ENCODE results near the gene CROCC.
"Not testable (repeated sequence)": the region's sequence is repeated elsewhere in the genome, so short reads cannot be mapped to it uniquely, and the experiment has no call there.

Gene CROCC

GRCh38 chr1:16895598-16896315 lies 26.0 kb upstream of the CROCC start, which contains the start of gene RNU1-2:
Gene RNU1-2 (plus strand): TSS chr1:16895980.
- peak within 1 kb of the TSS; percentile 48 for H3K4me3 ChIP-seq (ENCODE audit: low read length)
- DNase-seq (ENCODE audit: low read depth, low spot score), result peak; percentile 99

GRCh38 chr1:16896316-16897055 lies 25.2 kb upstream of the CROCC start:
- DNase-seq (ENCODE audit: low read depth, low spot score), result peak; percentile 80
- peak overlapping the region; percentile 43 for H3K4me3 ChIP-seq (ENCODE audit: low read length)

GRCh38 chr1:16897653-16898052 lies 24.1 kb upstream of the CROCC start:
- H3K4me3 ChIP-seq (ENCODE audit: low read length); DNase-seq (ENCODE audit: low read depth, low spot score): not testable (repeated sequence)

GRCh38 chr1:16898298-16898697 lies 23.4 kb upstream of the CROCC start:
- not testable (repeated sequence) for H3K4me3 ChIP-seq (ENCODE audit: low read length); DNase-seq (ENCODE audit: low read depth, low spot score)

- H3K4me3 ChIP-seq (ENCODE audit: low read length); DNase-seq (ENCODE audit: low read depth, low spot score): not testable (repeated sequence)
These were observed 22.7 kb upstream of the CROCC start for GRCh38 chr1:16899020-16899419.

GRCh38 chr1:16900751-16901150 lies 21.0 kb upstream of the CROCC start:
- no peak for DNase-seq (ENCODE audit: low read depth, low spot score)
- no peak overlapping the region for H3K4me3 ChIP-seq (ENCODE audit: low read length)

- not testable (repeated sequence) for DNase-seq (ENCODE audit: low read depth, low spot score)
These were observed 20.4 kb upstream of the CROCC start for GRCh38 chr1:16901371-16901770.

GRCh38 chr1:16903054-16903453 lies 18.7 kb upstream of the CROCC start:
- H3K4me3 ChIP-seq (ENCODE audit: low read length), result no peak overlapping the region
- DNase-seq (ENCODE audit: low read depth, low spot score), result no peak

More at GRCh38 chr1:16901371-16901770, 20.4 kb upstream of the CROCC start:
- H3K4me3 ChIP-seq (ENCODE audit: low read length), result not testable (repeated sequence)

GRCh38 chr1:16903458-16903796 lies 18.3 kb upstream of the CROCC start:
- H3K4me3 ChIP-seq (ENCODE audit: low read length), result no peak overlapping the region
- DNase-seq (ENCODE audit: low read depth, low spot score), result no peak

- H3K4me3 ChIP-seq (ENCODE audit: low read length), result peak overlapping the region; percentile 72
- DNase-seq (ENCODE audit: low read depth, low spot score), result peak; percentile 98
These were observed 17.1 kb upstream of the CROCC start for GRCh38 chr1:16904560-16905109.

- DNase-seq (ENCODE audit: low read depth, low spot score), result peak; percentile 95
- peak overlapping the region; percentile 72 for H3K4me3 ChIP-seq (ENCODE audit: low read length)
These were observed 16.4 kb upstream of the CROCC start for GRCh38 chr1:16905110-16905867.

GRCh38 chr1:16905868-16906702 lies 15.6 kb upstream of the CROCC start:
- H3K4me3 ChIP-seq (ENCODE audit: low read length), result peak overlapping the region; percentile 1; the same call in 1 of the 2 replicates
- DNase-seq (ENCODE audit: low read depth, low spot score), result no peak

- H3K4me3 ChIP-seq (ENCODE audit: low read length), result no peak overlapping the region
- no peak for DNase-seq (ENCODE audit: low read depth, low spot score)
These were observed 14.9 kb upstream of the CROCC start for GRCh38 chr1:16906873-16907272.

- no peak overlapping the region for H3K4me3 ChIP-seq (ENCODE audit: low read length)
- DNase-seq (ENCODE audit: low read depth, low spot score), result no peak
These were observed 13.6 kb upstream of the CROCC start for GRCh38 chr1:16907870-16908758.

- not testable (repeated sequence) for H3K4me3 ChIP-seq (ENCODE audit: low read length); DNase-seq (ENCODE audit: low read depth, low spot score)
These were observed 9.6 kb upstream of the CROCC start for GRCh38 chr1:16911851-16912721.

- not testable (repeated sequence) for H3K4me3 ChIP-seq (ENCODE audit: low read length); DNase-seq (ENCODE audit: low read depth, low spot score)
These were observed 9.0 kb upstream of the CROCC start for GRCh38 chr1:16912742-16913141.

Measured in Jurkat, Clone E6-1 (cell line).